Vagina (tissue), 2 donors: ENCODE data around the gene CDC7.

ENCODE experiments used
- POLR2A ChIP-seq, 2 donors: fragments of 450-650 bp; IDR thresholded peaks; one replicate each; pipeline ENCODE4 v1.6.1; 2017; ENCODE audit warnings: antibody characterized with exemption in 2 of 2, mild to moderate bottlenecking in 2 of 2, moderate library complexity in 2 of 2
- TF ChIP-seq, protein P1 (sequence below), 3 experiments: fragments of 450-650 bp in 2 of 3; fragments of 200-600 bp in 1 of 3; sonication (generic) in 1 of 3; IDR thresholded peaks; one replicate each; pipeline ENCODE4 v1.5.1; 2017 to 2019; ENCODE audit warnings: antibody characterized with exemption in 3 of 3, mild to moderate bottlenecking in 2 of 3, moderate library complexity in 2 of 3

DNA sequence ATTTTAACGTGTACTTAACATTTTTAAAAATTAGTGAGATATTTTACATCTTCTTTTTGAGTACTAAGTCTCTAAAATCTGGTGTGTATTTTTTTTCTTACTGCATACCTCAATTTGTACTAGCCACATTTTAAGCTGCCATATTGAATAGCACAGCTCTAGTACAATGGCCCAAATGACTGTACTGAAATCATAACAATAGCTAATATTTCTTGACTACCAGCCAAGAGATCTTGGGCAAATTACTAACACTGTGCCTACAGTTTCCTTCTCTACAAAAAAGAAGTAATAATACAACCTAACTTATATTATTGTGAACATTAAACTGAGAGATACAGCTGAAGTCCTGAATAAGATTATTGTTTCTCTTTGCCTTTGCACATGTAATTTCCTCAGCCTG, 57.2 kb downstream of the CDC7 start:
- TF ChIP-seq, protein P1, sequence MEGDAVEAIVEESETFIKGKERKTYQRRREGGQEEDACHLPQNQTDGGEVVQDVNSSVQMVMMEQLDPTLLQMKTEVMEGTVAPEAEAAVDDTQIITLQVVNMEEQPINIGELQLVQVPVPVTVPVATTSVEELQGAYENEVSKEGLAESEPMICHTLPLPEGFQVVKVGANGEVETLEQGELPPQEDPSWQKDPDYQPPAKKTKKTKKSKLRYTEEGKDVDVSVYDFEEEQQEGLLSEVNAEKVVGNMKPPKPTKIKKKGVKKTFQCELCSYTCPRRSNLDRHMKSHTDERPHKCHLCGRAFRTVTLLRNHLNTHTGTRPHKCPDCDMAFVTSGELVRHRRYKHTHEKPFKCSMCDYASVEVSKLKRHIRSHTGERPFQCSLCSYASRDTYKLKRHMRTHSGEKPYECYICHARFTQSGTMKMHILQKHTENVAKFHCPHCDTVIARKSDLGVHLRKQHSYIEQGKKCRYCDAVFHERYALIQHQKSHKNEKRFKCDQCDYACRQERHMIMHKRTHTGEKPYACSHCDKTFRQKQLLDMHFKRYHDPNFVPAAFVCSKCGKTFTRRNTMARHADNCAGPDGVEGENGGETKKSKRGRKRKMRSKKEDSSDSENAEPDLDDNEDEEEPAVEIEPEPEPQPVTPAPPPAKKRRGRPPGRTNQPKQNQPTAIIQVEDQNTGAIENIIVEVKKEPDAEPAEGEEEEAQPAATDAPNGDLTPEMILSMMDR (IDR thresholded peaks at IDR 0.05) = no peak
- TF ChIP-seq POLR2A (IDR thresholded peaks at IDR 0.05) = no peak
